GM18498 (cell line): Measurements from ENCODE around the gene TSPAN17.

Source experiments
- ATAC-seq: cut with Tn5 transposase; IDR thresholded peaks from one replicate; pipeline ENCODE4 v1.9.1; 2021; ENCODE audit warnings: mild to moderate bottlenecking, moderate library complexity; ENCODE audit not compliant: unreplicated experiment

TSPAN17 gene

DNA sequence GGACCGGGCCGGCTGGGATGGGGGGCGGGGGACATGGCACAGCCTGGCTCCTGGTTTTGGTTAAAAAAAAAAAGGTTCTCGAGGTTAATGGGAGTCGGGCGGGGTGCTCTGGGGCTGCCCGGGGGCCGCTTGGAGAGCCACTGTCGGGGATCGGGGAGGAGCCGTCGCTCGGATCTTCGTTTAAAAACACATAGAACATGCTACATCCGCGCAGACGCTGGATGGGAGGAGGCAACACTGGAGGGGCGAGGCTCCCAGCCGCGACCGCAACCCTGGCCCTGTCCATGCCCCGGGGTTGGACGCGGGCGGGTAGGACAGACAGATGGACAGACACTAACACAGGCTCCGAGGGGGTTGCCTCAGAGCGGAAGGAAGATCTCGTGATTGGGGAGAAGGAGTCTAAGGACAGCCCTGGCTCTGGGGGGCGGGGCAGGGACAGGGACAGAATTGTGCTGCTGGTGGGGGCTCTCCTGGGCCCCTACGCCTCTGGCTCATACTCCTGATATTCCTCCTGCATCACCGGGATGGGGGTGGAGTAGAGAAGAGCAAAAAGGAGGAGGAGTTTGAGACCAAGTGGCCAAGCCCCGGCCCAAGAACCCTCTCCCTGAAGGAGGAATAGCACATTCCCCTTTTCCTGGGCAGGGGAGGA, 26.8 kb upstream of the TSPAN17 start:
- no peak for ATAC-seq

DNA sequence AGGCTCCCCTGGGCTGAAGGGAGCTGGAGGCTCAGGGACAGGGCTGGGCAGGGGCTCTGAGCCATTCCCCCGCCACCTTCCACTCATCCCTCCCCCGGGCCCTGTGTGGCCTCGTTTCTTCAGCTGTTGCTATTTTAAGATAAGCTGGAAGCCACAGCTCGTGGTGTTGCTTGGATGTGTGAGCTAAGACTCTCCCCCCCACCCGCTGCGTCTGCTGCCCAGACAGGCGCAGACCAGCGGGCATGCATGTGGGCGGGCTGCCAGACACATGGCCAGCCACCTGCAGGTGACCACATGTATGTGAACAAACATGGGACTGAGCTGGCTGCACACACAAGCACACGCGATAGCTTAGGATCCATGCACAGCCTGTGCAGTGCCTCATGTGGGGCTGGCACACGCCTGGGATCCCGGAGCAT, 25.6 kb upstream of the TSPAN17 start:
- no peak for ATAC-seq

DNA sequence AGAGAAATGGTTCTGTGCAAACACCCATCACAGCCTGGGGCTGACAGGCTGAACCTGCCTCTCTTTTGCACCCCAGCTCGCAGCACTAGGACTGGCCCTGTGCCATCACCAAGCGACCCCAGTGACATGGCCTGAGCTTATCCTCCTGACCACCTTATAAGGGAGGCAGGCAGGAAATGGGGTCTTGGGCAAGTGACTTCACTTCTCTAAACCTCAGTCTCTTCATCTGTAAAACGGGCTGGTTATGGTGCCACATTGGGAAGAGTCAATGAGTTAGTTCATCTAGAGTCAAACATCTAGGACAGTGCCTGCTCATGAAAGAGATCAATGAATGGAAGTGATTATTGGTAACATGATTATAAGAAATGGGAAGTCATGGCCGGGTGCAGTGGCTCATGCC, 23.1 kb upstream of the TSPAN17 start:
- ATAC-seq = no peak

GRCh38 chr5:176624938-176625337, 22.3 kb upstream of the TSPAN17 start:
- no peak for ATAC-seq

DNA sequence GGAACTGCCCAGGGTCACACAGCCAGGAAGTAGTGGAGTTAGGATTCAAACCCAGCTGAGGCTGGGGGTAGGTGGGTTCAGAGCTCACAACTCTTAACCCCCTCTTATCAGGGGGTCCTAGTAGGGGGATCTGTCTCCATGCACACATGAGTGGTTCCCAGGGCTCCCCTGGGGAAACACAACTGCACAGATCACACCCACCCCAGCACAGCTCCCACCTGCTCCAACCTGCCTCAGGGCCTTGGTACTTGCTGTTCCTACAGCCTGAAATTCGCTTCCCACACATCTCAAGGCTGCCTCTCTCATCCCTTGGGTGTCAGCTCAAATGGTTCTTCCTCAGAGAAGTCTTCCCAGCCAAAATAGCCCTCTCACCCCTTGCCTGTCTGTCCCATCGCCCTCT, 21.8 kb upstream of the TSPAN17 start:
- ATAC-seq = no peak

DNA sequence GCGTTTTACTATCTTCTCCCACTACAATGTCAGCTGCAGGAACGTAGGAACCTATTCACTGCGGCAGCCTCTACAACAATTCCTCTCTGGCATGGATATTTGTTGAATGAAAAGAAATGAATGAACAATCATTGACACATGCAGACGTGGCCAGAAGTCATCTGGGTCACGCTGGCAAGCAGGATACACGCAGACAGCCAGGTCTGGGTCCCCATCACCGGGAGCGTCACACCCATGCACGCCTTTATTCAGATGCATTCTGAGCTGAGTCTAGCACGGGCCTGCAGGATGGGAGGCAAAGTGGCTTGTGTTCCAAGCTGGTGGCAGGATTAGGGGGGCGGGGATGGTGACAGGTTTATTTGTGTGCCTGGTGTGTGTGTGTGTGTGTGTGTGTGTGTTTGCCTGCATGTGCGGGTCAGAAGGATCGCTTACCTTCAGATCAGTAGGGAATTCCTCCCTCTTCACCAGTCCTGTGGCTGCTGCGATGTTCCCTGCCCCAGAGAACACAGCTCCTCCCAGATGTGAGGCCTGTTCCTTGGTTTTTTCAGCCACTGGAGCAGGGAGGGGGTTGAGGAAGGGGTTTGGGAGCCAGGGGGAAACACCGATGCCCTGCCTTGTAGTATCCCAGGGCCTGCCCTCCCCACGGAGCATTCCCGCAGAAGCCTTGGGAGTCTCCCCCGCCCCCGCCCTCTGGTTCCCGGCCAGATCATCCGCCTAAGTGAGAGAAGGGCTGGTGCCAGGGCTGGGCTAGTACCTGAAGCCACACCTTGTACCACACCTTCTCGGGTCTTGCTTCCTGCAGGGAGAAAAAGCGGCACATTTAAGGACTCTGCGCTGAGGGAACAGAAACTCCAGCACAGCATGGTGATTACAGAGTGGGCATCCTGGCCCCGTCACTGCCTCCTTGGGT, 21.1 kb upstream of the TSPAN17 start:
- no peak for ATAC-seq

GRCh38 chr5:176626876-176627236, 20.4 kb upstream of the TSPAN17 start:
- no peak for ATAC-seq

GRCh38 chr5:176627582-176627981, 19.7 kb upstream of the TSPAN17 start:
- ATAC-seq = no peak

DNA sequence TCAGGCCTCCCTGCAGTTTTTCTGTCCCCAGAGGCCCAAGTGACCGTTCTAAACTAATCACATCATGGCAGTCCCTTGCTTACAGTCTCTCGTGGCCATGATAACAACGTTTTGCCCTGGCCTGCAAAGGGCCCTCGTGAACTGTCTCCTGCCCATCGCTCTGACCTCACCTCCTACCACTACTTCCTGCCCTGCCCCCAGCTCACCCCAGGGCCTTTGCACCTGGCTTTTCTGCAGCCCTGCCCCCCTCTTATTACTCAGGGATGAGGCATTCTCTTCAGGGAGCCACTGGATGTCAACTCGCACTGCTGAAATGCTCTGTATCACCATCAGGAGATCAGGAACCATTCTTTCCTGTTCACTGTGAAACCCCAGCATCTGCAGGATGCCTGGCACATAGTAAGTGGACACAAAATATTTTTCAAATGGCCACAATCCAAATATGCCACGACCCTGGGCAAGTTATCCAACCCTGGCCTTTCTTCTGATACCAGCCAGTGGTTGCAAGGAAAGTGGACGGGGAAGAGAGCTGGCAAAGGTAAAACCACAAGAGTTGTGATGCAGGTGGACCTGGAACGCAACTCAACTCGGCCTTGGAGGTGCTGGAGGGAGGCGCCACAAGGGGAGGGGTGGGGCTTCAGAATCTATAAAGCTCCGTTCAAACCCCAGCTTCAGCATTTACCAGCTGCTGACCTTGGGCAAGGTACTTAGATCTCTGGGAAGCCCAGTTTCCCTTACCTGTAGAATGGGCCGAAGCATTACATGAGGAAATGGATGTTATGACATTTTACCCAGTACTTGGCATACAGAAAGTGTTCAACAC, 18.7 kb upstream of the TSPAN17 start:
- ATAC-seq = no peak

- ATAC-seq = no peak
Measured at GRCh38 chr5:176629317-176629852, 17.9 kb upstream of the TSPAN17 start.

GRCh38 chr5:176629853-176630680, 17.2 kb upstream of the TSPAN17 start, which contains the start of the genes EIF4E1B and SNCB:
Gene EIF4E1B (plus strand): TSS chr5:176630675. CDS start chr5:176642788, 12,113 bp downstream.
Gene SNCB (minus strand): TSS chr5:176630534. CDS start chr5:176629654, 880 bp downstream.
- peak; percentile 76 for ATAC-seq

DNA sequence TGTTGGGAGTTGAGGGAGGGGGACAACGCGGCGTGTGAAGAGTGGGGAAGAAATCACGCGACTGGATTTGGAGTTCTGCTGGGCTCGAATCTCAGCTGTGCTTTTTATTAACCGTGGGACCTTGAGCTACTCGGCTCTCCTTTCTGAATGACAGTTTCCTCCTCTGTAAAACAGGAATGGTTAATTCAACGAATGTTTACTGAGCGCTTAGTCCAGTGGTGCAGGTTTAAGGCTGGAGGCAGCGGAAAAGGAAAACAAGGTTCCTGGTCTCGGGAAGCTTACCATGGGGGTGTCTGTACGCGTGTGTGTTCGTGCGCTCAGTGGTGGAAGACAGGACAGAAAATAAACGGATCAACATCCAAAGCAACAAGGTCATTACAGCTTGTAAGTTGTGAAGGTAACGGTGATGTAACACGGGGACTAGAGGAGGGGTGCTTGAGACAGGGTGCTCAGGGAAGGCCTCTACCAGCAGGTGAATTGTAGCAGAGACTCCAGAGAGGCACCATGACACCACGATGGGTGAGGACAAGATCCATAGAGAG, 16.5 kb upstream of the TSPAN17 start:
- no peak for ATAC-seq

DNA sequence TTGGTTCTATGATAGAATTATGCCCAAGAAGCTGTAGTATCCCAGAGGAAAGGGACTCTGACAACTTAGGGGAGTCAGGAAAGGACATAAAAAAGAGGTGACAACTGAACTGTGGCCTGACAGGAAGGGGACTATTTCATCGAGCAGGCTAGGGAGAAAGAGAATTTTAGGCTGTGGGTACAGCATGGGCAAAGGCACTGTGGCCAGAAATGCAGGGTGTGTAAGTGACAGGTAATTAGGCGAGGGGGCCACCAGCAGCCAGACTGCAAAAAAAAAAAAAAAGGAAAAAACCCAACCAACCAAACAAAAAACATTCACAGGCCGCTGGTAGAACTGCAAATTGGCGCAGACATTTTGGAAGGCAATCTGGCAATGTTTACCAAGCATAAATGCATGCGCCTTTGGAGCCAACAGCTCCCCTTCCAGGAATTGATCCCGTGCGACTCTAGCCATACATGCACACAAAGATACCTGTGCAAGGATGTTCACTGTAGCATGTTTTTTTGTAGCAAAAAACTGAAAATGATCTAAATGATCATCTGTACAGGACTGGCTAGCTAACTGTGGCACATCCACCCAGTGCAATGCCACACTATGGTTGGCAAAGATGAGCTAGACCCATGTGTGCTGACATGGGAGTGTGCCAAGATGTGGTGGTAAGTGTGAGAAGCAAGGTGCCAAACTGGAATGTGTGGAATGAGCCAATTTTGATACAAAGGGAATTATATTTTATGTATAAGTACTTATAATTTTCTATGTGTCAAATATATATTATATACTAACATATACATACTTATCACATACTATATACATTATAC, 15.7 kb upstream of the TSPAN17 start:
- ATAC-seq = no peak

- no peak for ATAC-seq
Measured at GRCh38 chr5:176632745-176633144, 14.5 kb upstream of the TSPAN17 start.

GRCh38 chr5:176633598-176633997, 13.7 kb upstream of the TSPAN17 start:
- ATAC-seq = no peak

GRCh38 chr5:176636426-176636825, 10.9 kb upstream of the TSPAN17 start:
- ATAC-seq = no peak

DNA sequence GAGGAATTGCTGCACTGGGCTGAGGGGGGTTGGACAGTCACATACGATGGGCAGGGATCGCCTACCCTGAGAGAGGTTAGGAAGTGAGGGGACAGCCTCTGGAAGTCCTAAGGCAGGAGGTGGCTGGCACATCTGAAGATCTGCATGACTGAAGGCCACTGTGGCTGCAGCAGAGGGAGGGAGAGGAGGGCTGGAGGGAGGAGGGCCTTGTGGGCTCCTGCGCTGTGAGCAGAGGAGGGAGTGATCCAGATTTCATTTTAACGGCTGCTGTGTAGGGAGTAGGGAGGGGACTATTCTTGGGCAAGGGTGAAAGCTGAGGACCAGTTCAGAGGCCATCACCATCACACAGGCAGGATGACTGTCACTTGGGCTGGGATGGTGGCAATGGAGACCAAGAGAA, 9.7 kb upstream of the TSPAN17 start:
- no peak for ATAC-seq

GRCh38 chr5:176638437-176638836, 8.8 kb upstream of the TSPAN17 start:
- ATAC-seq = no peak

- no peak for ATAC-seq
Measured at GRCh38 chr5:176639208-176639607, 8.1 kb upstream of the TSPAN17 start.
